ENCODE measurements around the gene PRSS21.

The PRSS21 gene

GRCh38 chr16:2770057-2770951 is 46.7 kb upstream of the PRSS21 start:
- DNase-seq (ENCODE audit: extremely low read depth, insufficient read length): no peak
- Histone ChIP-seq H3K4me3 (replicated peaks; ENCODE audit: low read depth, low read length) (no peak overlapping the region), H3K36me3 (ENCODE audit: control insufficient read depth, insufficient read depth, low read length) (peaks cover 69% of the 10 kb centered on the region), H3K27me3 (replicated peaks; ENCODE audit: control insufficient read depth, insufficient read depth, low read length) (no peaks in the 10 kb centered on the region)
- TF ChIP-seq CTCF (IDR thresholded peaks at IDR 0.05; ENCODE audit: insufficient read depth, low read length, poor library complexity, severe bottlenecking): peak; percentile 24

- H3K36me3 ChIP-seq (ENCODE audit: control insufficient read depth, insufficient read depth, low read length): peaks cover 59% of the 10 kb centered on the region
- no peak for DNase-seq (ENCODE audit: extremely low read depth, insufficient read length)
- TF ChIP-seq CTCF (IDR thresholded peaks at IDR 0.05; ENCODE audit: insufficient read depth, low read length, poor library complexity, severe bottlenecking): no peak
- H3K4me3 ChIP-seq (replicated peaks; ENCODE audit: low read depth, low read length): no peak overlapping the region
- H3K27me3 ChIP-seq (replicated peaks; ENCODE audit: control insufficient read depth, insufficient read depth, low read length): no peaks in the 10 kb centered on the region
Measured at GRCh38 chr16:2771496-2772402, 45.3 kb upstream of the PRSS21 start.

- TF ChIP-seq CTCF (IDR thresholded peaks at IDR 0.05; ENCODE audit: insufficient read depth, low read length, poor library complexity, severe bottlenecking): no peak
- no peak overlapping the region for H3K4me3 ChIP-seq (replicated peaks; ENCODE audit: low read depth, low read length)
- H3K36me3 ChIP-seq (ENCODE audit: control insufficient read depth, insufficient read depth, low read length): peaks cover 44% of the 10 kb centered on the region
- H3K27me3 ChIP-seq (replicated peaks; ENCODE audit: control insufficient read depth, insufficient read depth, low read length): no peaks in the 10 kb centered on the region
- no peak for DNase-seq (ENCODE audit: extremely low read depth, insufficient read length)
Measured at GRCh38 chr16:2773188-2773968, 43.7 kb upstream of the PRSS21 start.

- Histone ChIP-seq H3K4me3 (replicated peaks; ENCODE audit: low read depth, low read length) (no peak overlapping the region), H3K27me3 (replicated peaks; ENCODE audit: control insufficient read depth, insufficient read depth, low read length) (no peaks in the 10 kb centered on the region), H3K36me3 (ENCODE audit: control insufficient read depth, insufficient read depth, low read length) (peaks cover 37% of the 10 kb centered on the region)
- no peak for DNase-seq (ENCODE audit: extremely low read depth, insufficient read length)
- no peak for TF ChIP-seq CTCF (IDR thresholded peaks at IDR 0.05; ENCODE audit: insufficient read depth, low read length, poor library complexity, severe bottlenecking)
Measured at GRCh38 chr16:2774161-2774891, 42.7 kb upstream of the PRSS21 start.
